H1 (cell line): Measurements from ENCODE around the gene ZNF302. TPM values are rescaled to one million over a fixed set of nuclear protein-coding genes. Genes with fewer than 3 reads are reported as not detected.

Experiments used
- CTCF ChIA-PET: fragments of 300-600 bp; sonication (Branson Sonifier 250); formaldehyde crosslinking; loops from one replicate; lab custom pipeline; 2021; ENCODE audit not compliant: partially characterized antibody; lab: Charles Lee
- POLR2A ChIA-PET: fragments of 300-600 bp; sonication (Branson Sonifier 250); formaldehyde crosslinking; loops from one replicate; lab custom pipeline; 2021; ENCODE audit warnings: inconsistent platforms; ENCODE audit not compliant: partially characterized antibody; lab: Charles Lee
- DNase-seq, 2 experiments: peaks; one replicate each; pipeline versions ENCODE4 v3.0.0 to v3.0.0-alpha.2; 2010 to 2022; ENCODE audit warnings: low spot score in 2 of 2, low read depth in 1 of 2, mixed read lengths in 1 of 2
- FAIRE-seq: peaks from 2 replicates; lab custom pipeline; 2011; peaks lifted over from hg19 to GRCh38; lab: Jason Lieb, UNC
- H2AFZ ChIP-seq: 2 replicates; pipeline ENCODE4 v1.8.1; 2012; ENCODE audit warnings: low read length, inconsistent platforms
- H2AK5ac ChIP-seq: 2 replicates; pipeline ENCODE4 v1.6.1; 2013; ENCODE audit warnings: low read depth, low read length
- H2BK120ac ChIP-seq: replicated peaks from 2 replicates; pipeline ENCODE3; 2013; ENCODE audit warnings: low read depth, low read length, inconsistent platforms
- H2BK12ac ChIP-seq: 2 replicates; pipeline ENCODE4 v1.6.1; 2013; ENCODE audit warnings: low read depth, low read length
- H2BK15ac ChIP-seq: 2 replicates; pipeline ENCODE4 v1.6.1; 2013; ENCODE audit warnings: low read length
- H2BK20ac ChIP-seq: 2 replicates; pipeline ENCODE4 v1.6.1; 2013; ENCODE audit warnings: low read length
- H2BK5ac ChIP-seq: 2 replicates; pipeline ENCODE4 v1.6.1; 2013; ENCODE audit warnings: low read depth, low read length
- H3K14ac ChIP-seq: 2 replicates; pipeline ENCODE4 v1.6.1; 2013; ENCODE audit warnings: inconsistent platforms; ENCODE audit not compliant: insufficient read length
- H3K18ac ChIP-seq: 2 replicates; pipeline ENCODE4 v1.6.1; 2013; ENCODE audit warnings: low read length; ENCODE audit errors: extremely low read depth
- H3K23ac ChIP-seq: 2 replicates; pipeline ENCODE4 v1.6.1; 2013; ENCODE audit warnings: inconsistent platforms; ENCODE audit not compliant: insufficient read length
- H3K23me2 ChIP-seq: 2 replicates; pipeline ENCODE4 v1.6.1; 2013; ENCODE audit warnings: low read depth, low read length
- H3K27ac ChIP-seq: 2 replicates; pipeline ENCODE4 v1.6.1; 2011; ENCODE audit warnings: low read depth, low read length, inconsistent platforms
- H3K27me3 ChIP-seq, 4 experiments: replicated peaks in 1 of 4; 1 replicate in 1 of 4; 2 replicates in 3 of 4; pipeline versions ENCODE4 v1.6.1 to v1.8.1; 2011 to 2013; ENCODE audit warnings: low read length in 3 of 4, mild to moderate bottlenecking in 3 of 4, inconsistent platforms in 2 of 4, mixed read lengths in 2 of 4, moderate library complexity in 1 of 4; ENCODE audit not compliant: control insufficient read depth in 3 of 4, insufficient read depth in 3 of 4; ENCODE audit errors: extremely low read depth in 1 of 4
- H3K36me3 ChIP-seq, 4 experiments: 2 replicates each; pipeline versions ENCODE4 v1.6.1 to v1.8.1; 2011 to 2013; ENCODE audit warnings: mild to moderate bottlenecking in 4 of 4, low read length in 3 of 4, moderate library complexity in 2 of 4, control low read depth in 1 of 4, inconsistent platforms in 1 of 4; ENCODE audit not compliant: insufficient read depth in 4 of 4, control insufficient read depth in 2 of 4
- H3K4ac ChIP-seq: replicated peaks from 2 replicates; pipeline ENCODE3; 2013; ENCODE audit warnings: low read length, low read depth, mixed read lengths, inconsistent platforms; ENCODE audit not compliant: insufficient read length
- H3K4me1 ChIP-seq, 4 experiments: replicated peaks in 1 of 4; 1 replicate in 1 of 4; 2 replicates in 3 of 4; pipeline versions ENCODE4 v1.6.1 to v1.8.1; 2011 to 2013; ENCODE audit warnings: low read length in 3 of 4, inconsistent platforms in 2 of 4, mixed read lengths in 1 of 4; ENCODE audit not compliant: insufficient read depth in 4 of 4, control insufficient read depth in 3 of 4
- H3K4me2 ChIP-seq, 2 experiments: 2 replicates each; pipeline versions ENCODE4 v1.6.1 to v1.8.1; 2011 to 2013; ENCODE audit warnings: low read depth in 2 of 2, low read length in 2 of 2, control low read depth in 1 of 2, inconsistent platforms in 1 of 2, mild to moderate bottlenecking in 1 of 2; ENCODE audit not compliant: insufficient read depth in 1 of 2
- H3K4me3 ChIP-seq, 4 experiments: fragments of 200-600, 300-600 bp in 1 of 4; sonication (generic), shearing (Covaris generic), sonication (Bioruptor Twin) in 1 of 4; 2 replicates each; pipeline versions ENCODE4 v1.5.1 to v1.8.1; 2011 to 2016; ENCODE audit warnings: low read length in 4 of 4, low read depth in 3 of 4, control low read depth in 2 of 4, inconsistent platforms in 2 of 4, mild to moderate bottlenecking in 2 of 4, mixed read lengths in 1 of 4, moderate library complexity in 1 of 4; ENCODE audit not compliant: insufficient read depth in 2 of 4; ENCODE audit errors: extremely low read depth in 1 of 4
- H3K56ac ChIP-seq: replicated peaks from 2 replicates; pipeline ENCODE3; 2013; ENCODE audit warnings: low read depth, mild to moderate bottlenecking, mixed read lengths, low read length, inconsistent platforms; ENCODE audit not compliant: insufficient read length
- H3K79me1 ChIP-seq: 2 replicates; pipeline ENCODE4 v1.6.1; 2013; ENCODE audit warnings: low read depth, low read length, control low read depth
- H3K79me2 ChIP-seq, 2 experiments: 2 replicates each; pipeline versions ENCODE4 v1.6.1 to v1.8.1; 2012 to 2013; ENCODE audit warnings: low read length in 2 of 2, mild to moderate bottlenecking in 2 of 2, inconsistent platforms in 1 of 2; ENCODE audit not compliant: insufficient read depth in 2 of 2, control insufficient read depth in 1 of 2
- H3K9ac ChIP-seq, 4 experiments: replicated peaks in 1 of 4; 1 replicate in 1 of 4; 2 replicates in 3 of 4; pipeline versions ENCODE4 v1.6.1 to v1.8.1; 2011 to 2013; ENCODE audit warnings: low read depth in 3 of 4, low read length in 3 of 4, control low read depth in 2 of 4, mild to moderate bottlenecking in 2 of 4, moderate library complexity in 2 of 4, inconsistent platforms in 1 of 4; ENCODE audit errors: extremely low read depth in 1 of 4
- H3K9me3 ChIP-seq, 2 experiments: 2 replicates each; pipeline versions ENCODE4 v1.6.1 to v1.8.1; 2012 to 2013; ENCODE audit warnings: mild to moderate bottlenecking in 2 of 2, moderate library complexity in 2 of 2, control low read depth in 1 of 2, inconsistent platforms in 1 of 2, low read depth in 1 of 2, low read length in 1 of 2, mixed read lengths in 1 of 2; ENCODE audit not compliant: insufficient read depth in 2 of 2
- H4K20me1 ChIP-seq, 2 experiments: replicated peaks in 1 of 2; 2 replicates each; pipeline versions ENCODE3 to v1.8.1; 2011 to 2013; ENCODE audit warnings: inconsistent platforms in 2 of 2, low read length in 2 of 2, mild to moderate bottlenecking in 1 of 2; ENCODE audit not compliant: insufficient read depth in 2 of 2, control insufficient read depth in 1 of 2
- H4K5ac ChIP-seq: 2 replicates; pipeline ENCODE4 v1.6.1; 2013; ENCODE audit warnings: low read length, low read depth, mixed read lengths, inconsistent platforms; ENCODE audit not compliant: insufficient read length
- H4K8ac ChIP-seq: 2 replicates; pipeline ENCODE4 v1.8.0; 2013; ENCODE audit warnings: mild to moderate bottlenecking, moderate library complexity, low read length, inconsistent platforms; ENCODE audit not compliant: insufficient read depth; ENCODE audit errors: extremely low read depth
- H4K91ac ChIP-seq: replicated peaks from 2 replicates; pipeline ENCODE3; 2013; ENCODE audit warnings: low read length, mixed read lengths, inconsistent platforms; ENCODE audit not compliant: insufficient read length
- ASH2L ChIP-seq: fragments of 200-600, 300-600 bp; sonication (generic); IDR thresholded peaks from one replicate; pipeline ENCODE4 v1.7.1; 2017; ENCODE audit warnings: low read length
- BACH1 ChIP-seq: IDR thresholded peaks from 2 replicates; pipeline ENCODE4 v1.6.1; 2012; ENCODE audit warnings: low read length, improper control_type of control experiment
- BCL11A ChIP-seq, 2 experiments: IDR thresholded peaks; one replicate each; pipeline ENCODE4 v1.6.1; 2011; ENCODE audit warnings: low read depth in 2 of 2, low read length in 2 of 2, mild to moderate bottlenecking in 2 of 2
- CHD2 ChIP-seq: IDR thresholded peaks from 2 replicates; pipeline ENCODE4 v1.6.1; 2012; ENCODE audit warnings: low read length, improper control_type of control experiment
- E2F6 ChIP-seq: IDR thresholded peaks from 2 replicates; pipeline ENCODE4 v1.6.1; 2012; ENCODE audit warnings: inconsistent platforms
- FOSL1 ChIP-seq: IDR thresholded peaks from 2 replicates; pipeline ENCODE4 v1.6.1; 2011; ENCODE audit warnings: mild to moderate bottlenecking, low read depth, low read length, moderate library complexity; ENCODE audit not compliant: insufficient read depth
- GTF2F1 ChIP-seq: IDR thresholded peaks from 2 replicates; pipeline ENCODE4 v1.6.1; 2012; ENCODE audit warnings: low read depth, low read length, improper control_type of control experiment, borderline replicate concordance
- KDM4A ChIP-seq: IDR thresholded peaks from one replicate; pipeline ENCODE4 v1.7.1; 2012; ENCODE audit warnings: low read depth, mild to moderate bottlenecking, moderate library complexity, low read length, inconsistent platforms; ENCODE audit not compliant: severe bottlenecking
- PHF8 ChIP-seq: fragments of 200-600 bp; sonication (generic); conservative IDR thresholded peaks from 2 replicates; pipeline ENCODE4 v1.7.1; 2012; ENCODE audit warnings: low read depth, mild to moderate bottlenecking, inconsistent platforms, low read length, moderate library complexity
- RFX5 ChIP-seq: IDR thresholded peaks from 2 replicates; pipeline ENCODE4 v1.6.1; 2011; ENCODE audit warnings: low read depth, low read length, improper control_type of control experiment, borderline replicate concordance
- RXRA ChIP-seq: IDR thresholded peaks from 2 replicates; pipeline ENCODE4 v1.6.1; 2011; ENCODE audit warnings: low read depth, mild to moderate bottlenecking, low read length, moderate library complexity; ENCODE audit not compliant: insufficient read depth
- SP4 ChIP-seq: IDR thresholded peaks from 2 replicates; pipeline ENCODE4 v1.6.1; 2012; ENCODE audit warnings: low read length, inconsistent platforms
- SRF ChIP-seq: IDR thresholded peaks from 2 replicates; pipeline ENCODE4 v1.6.1; 2011; ENCODE audit warnings: mild to moderate bottlenecking, low read depth, low read length, moderate library complexity
- TBP ChIP-seq: IDR thresholded peaks from 2 replicates; pipeline ENCODE4 v1.6.1; 2011; ENCODE audit warnings: low read depth, low read length, improper control_type of control experiment
- TCF12 ChIP-seq: IDR thresholded peaks from 2 replicates; pipeline ENCODE4 v1.6.1; 2011; ENCODE audit warnings: low read depth, mild to moderate bottlenecking, low read length
- WGBS, 2 experiments: shearing (Covaris generic) in 1 of 2; methylation state at CpG; one replicate each; pipeline versions ENCODE4 v1.1.6 to v1.1.7; 2013 to 2015; ENCODE audit warnings: low lambda C conversion rate in 2 of 2, mixed read lengths in 2 of 2, inconsistent platforms in 1 of 2, low coverage in 1 of 2, missing lambda C conversion rate in 1 of 2; ENCODE audit not compliant: insufficient replicate concordance in 2 of 2, insufficient coverage in 1 of 2, insufficient read length in 1 of 2; ENCODE audit errors: extremely low coverage in 1 of 2, missing lambda C conversion rate in 1 of 2; 5-methylcytosine and 5-hydroxymethylcytosine counted together
- polyA plus RNA-seq, 7 experiments: library from polyadenylated mRNA; depleted of rRNA in 3 of 7; stranded (reverse) in 5 of 7; unstranded in 2 of 7; fragments of >200 nt in 5 of 7; fragments of 200-250 nt in 2 of 7; gene quantifications; 1 replicate in 5 of 7; 2 replicates in 1 of 7; 4 replicates in 1 of 7; pipeline versions ENCODE4 v1.2.1 to v1.2.3, GENCODE V29; 2011 to 2013; ENCODE audit warnings: missing spikeins in 2 of 7, mixed read lengths in 2 of 7
- total RNA-seq: library from RNA; stranded (reverse); fragmentation: NEBNext Ultra II Directional; extraction: Animal tissue kit (Norgen Biotek cat#: 25700); gene quantifications from 2 replicates; pipeline ENCODE4 v1.2.1, GENCODE V29; 2021

ZNF302 gene
- total and polyA plus RNA-seq, 2 of the 8 experiments (the other 6 are each of a cell fraction or from before 2014, with no cell fraction given) = 9.1 to 20.4 TPM

DNA sequence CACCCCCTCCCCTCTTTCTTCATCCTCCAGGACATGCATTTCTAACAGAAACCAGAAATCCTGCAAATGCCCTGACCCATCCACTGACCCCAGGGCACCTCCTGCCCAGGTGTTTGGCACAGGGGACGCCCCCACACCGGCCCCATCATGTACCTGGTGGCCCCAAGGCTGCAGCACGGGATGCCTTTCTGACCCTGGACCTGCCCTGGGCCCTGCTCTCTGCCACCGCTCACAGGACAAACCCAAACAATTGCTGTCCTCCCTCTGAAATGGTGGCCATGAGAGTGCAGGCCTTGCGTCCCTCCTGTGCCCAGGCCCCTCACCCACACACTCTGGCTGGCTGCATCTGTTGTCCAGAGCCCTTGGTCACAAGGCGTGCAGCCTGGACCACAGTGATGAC is 12.6 kb upstream of the ZNF302 start:
- CTCF ChIA-PET = interaction anchor here (2.8 to 5.5 kb wide), 2 partner anchors 8 to 25 kb away, joined by 9 to 31 read pairs; no protein-coding TSS in a partner anchor
- no peak overlapping the region for H2BK12ac ChIP-seq
- no peak for TF ChIP-seq PHF8
- no peak for TF ChIP-seq TBP
- no peak for TF ChIP-seq BACH1
- no peak for TF ChIP-seq RXRA
- TF ChIP-seq GTF2F1 = no peak
- no peak for TF ChIP-seq RFX5
- no peak for TF ChIP-seq ASH2L
- no peak for TF ChIP-seq CHD2
- TF ChIP-seq TCF12 = no peak
- TF ChIP-seq SP4 = no peak
- TF ChIP-seq E2F6 = no peak
- no peak for TF ChIP-seq FOSL1
- no peak for TF ChIP-seq BCL11A (IDR thresholded peaks at IDR 0.05; ENCODE audit: low read depth in 2 of 2, low read length in 2 of 2)
- TF ChIP-seq SRF = no peak
- no peak for TF ChIP-seq KDM4A

More for the DNA sequence above, 12.6 kb upstream of the ZNF302 start:
- Histone ChIP-seq H4K20me1 (no peaks in the 10 kb centered on the region), H3K4ac (no peak overlapping the region), H3K9ac (no peak overlapping the region), H3K79me1 (no peaks in the 10 kb centered on the region), H3K23ac (no peak overlapping the region), H3K14ac (no peak overlapping the region), H2BK120ac (no peak overlapping the region), H3K79me2 (no peaks in the 10 kb centered on the region), H3K4me1 (no peaks in the 10 kb centered on the region), H3K27ac (no peak overlapping the region), H4K5ac (no peak overlapping the region), H2AK5ac (no peak overlapping the region), H2BK20ac (no peak overlapping the region), H3K56ac (no peak overlapping the region), H3K9me3 (peaks cover 0 to 21% of the 10 kb centered on the region in 2 experiments; a peak in 2 of 4 replicates), H3K23me2 (no peaks in the 10 kb centered on the region), H3K27me3 (no peaks in the 10 kb centered on the region), H3K36me3 (no peaks in the 10 kb centered on the region), H4K91ac (no peak overlapping the region), H3K4me3 (no peak overlapping the region), H2BK15ac (no peak overlapping the region), H4K8ac (no peak overlapping the region), H3K18ac (no peak overlapping the region), H2BK5ac (no peak overlapping the region), H3K4me2 (no peak overlapping the region), H2AFZ (no peak overlapping the region)
- 78% methylated on average over 6 of the region's 6 CpGs; no CpG with 5 or more reads in 1 of the 2 experiments for WGBS, 2 experiments
- DNase-seq (no peak), FAIRE-seq (no peak)
- POLR2A ChIA-PET = interaction anchor here (1.2 to 1.4 kb wide), 2 partner anchors 11 to 13 kb away, joined by 4 to 6 read pairs; partner anchors contain the start of gene ZNF302
